ENCODE results near the gene MRPL9. TPM values are rescaled to one million over a fixed set of nuclear protein-coding genes. Genes with fewer than 3 reads are reported as not detected.

Gene MRPL9
- total and polyA plus RNA-seq, 10 of the 15 experiments (the other 5 are each of a cell fraction or from before 2014, with no cell fraction given), result 35.7 to 161 (median 110) TPM

- ChIA-PET RAD21 (ENCODE audit: unreplicated experiment) (no interaction called here), SMC1A (ENCODE audit: uncharacterized antibody, unreplicated experiment) (no interaction called here), POLR2A (no interaction called here), CTCF (interaction anchor here (1.5 kb wide), 1 partner anchor 11 kb away, joined by 4 read pairs; no protein-coding TSS in a partner anchor)
- intact Hi-C loops (cut with micrococcal nuclease; ENCODE audit: unreplicated experiment), result no loop called here
- DNase-seq (ENCODE audit: low read depth, low spot score) (no peak), FAIRE-seq (no peak), ATAC-seq (no peak)
- Histone ChIP-seq H2AFZ (ENCODE audit: control insufficient read depth, low read depth, low read length) (no peak overlapping the region), H3K27me3 (replicated peaks in 1 of 2; ENCODE audit: control insufficient read depth in 2 of 2, insufficient read depth in 2 of 2, low read length in 1 of 2) (peaks cover 0 to 11% of the 10 kb centered on the region in 2 experiments; a peak in 2 of 4 replicates), H3K36me3 (ENCODE audit: control insufficient read depth in 2 of 2, insufficient read depth in 2 of 2, low read length in 1 of 2) (no peaks in the 10 kb centered on the region), H3K9me3 (replicated peaks; ENCODE audit: control insufficient read depth, insufficient read depth, low read length) (no peaks in the 10 kb centered on the region), H4K20me1 (ENCODE audit: control insufficient read depth, insufficient read depth) (no peaks in the 10 kb centered on the region), H3K4me2 (ENCODE audit: control insufficient read depth, insufficient read depth) (no peak overlapping the region), H3K4me3 (no peak overlapping the region), H3K9ac (ENCODE audit: control insufficient read depth, insufficient read depth, low read length) (no peak overlapping the region), H3K79me2 (ENCODE audit: control insufficient read depth, insufficient read depth, low read length) (no peaks in the 10 kb centered on the region), H3K27ac (ENCODE audit: control insufficient read depth, insufficient read depth) (no peak overlapping the region), H3K4me1 (ENCODE audit: control insufficient read depth, insufficient read depth, low read length) (peaks cover 6% of the 10 kb centered on the region; the same call in 1 of the 2 replicates)
- BruUV-seq (replicated peaks), result no TSS peak
- 39% methylated on average over 8 of the region's 8 CpGs for WGBS (ENCODE audit: insufficient coverage, insufficient replicate concordance, low lambda C conversion rate, missing lambda C conversion rate)
- in situ Hi-C loops (cut with MboI), result no loop called here
- TF ChIP-seq ZNF274 (IDR thresholded peaks at IDR 0.05; ENCODE audit: insufficient read depth, insufficient read length) (no peak), NR2C1 (IDR thresholded peaks at IDR 0.05) (0 out of 2 replicates have a peak, but pooled peaks have one; percentile 16), NR2F1 (conservative IDR thresholded peaks at IDR 0.05) (0 out of 2 replicates have a peak, but pooled peaks have one; percentile 27)
Observed at GRCh38 chr1:151800830-151801229, 37.5 kb upstream of the MRPL9 start.

- CTCF ChIA-PET, result interaction anchor here (0.6 to 1.2 kb wide), 2 partner anchors 37 to 106 kb away, joined by 3 read pairs; no protein-coding TSS in a partner anchor
- BruUV-seq (replicated peaks), result no TSS peak
- H3K4me2 ChIP-seq (ENCODE audit: control insufficient read depth, insufficient read depth), result no peak overlapping the region
- POLR2A ChIA-PET, result no interaction called here
- in situ Hi-C loops (cut with MboI), result no loop called here
- H3K27me3 ChIP-seq (replicated peaks in 1 of 2; ENCODE audit: control insufficient read depth in 2 of 2, insufficient read depth in 2 of 2, low read length in 1 of 2), result peaks cover 0 to 11% of the 10 kb centered on the region in 2 experiments; a peak in 2 of 4 replicates
- H3K4me3 ChIP-seq, result no peak overlapping the region
- H3K36me3 ChIP-seq (ENCODE audit: control insufficient read depth in 2 of 2, insufficient read depth in 2 of 2, low read length in 1 of 2), result no peaks in the 10 kb centered on the region
- H4K20me1 ChIP-seq (ENCODE audit: control insufficient read depth, insufficient read depth), result no peaks in the 10 kb centered on the region
- peaks cover 4% of the 10 kb centered on the region; the same call in 1 of the 2 replicates for H3K4me1 ChIP-seq (ENCODE audit: control insufficient read depth, insufficient read depth, low read length)
- H3K9ac ChIP-seq (ENCODE audit: control insufficient read depth, insufficient read depth, low read length), result no peak overlapping the region
- RAD21 ChIA-PET (ENCODE audit: unreplicated experiment), result interaction anchor here (0.9 kb wide), 1 partner anchor 28 kb away, joined by 3 read pairs; no protein-coding TSS in a partner anchor
- FAIRE-seq (no peak), ATAC-seq (0 out of 3 replicates have a peak, but pooled peaks have one; percentile 29), DNase-seq (ENCODE audit: low read depth, low spot score) (no peak)
- no peaks in the 10 kb centered on the region for H3K9me3 ChIP-seq (replicated peaks; ENCODE audit: control insufficient read depth, insufficient read depth, low read length)
- no peak overlapping the region for H3K27ac ChIP-seq (ENCODE audit: control insufficient read depth, insufficient read depth)
- WGBS (ENCODE audit: insufficient coverage, insufficient replicate concordance, low lambda C conversion rate, missing lambda C conversion rate), result 41% methylated on average over 9 of the region's 9 CpGs
- SMC1A ChIA-PET (ENCODE audit: uncharacterized antibody, unreplicated experiment), result interaction anchor here (1.8 kb wide), 1 partner anchor 12 kb away, joined by 4 read pairs; no protein-coding TSS in a partner anchor
- H3K79me2 ChIP-seq (ENCODE audit: control insufficient read depth, insufficient read depth, low read length), result no peaks in the 10 kb centered on the region
- H2AFZ ChIP-seq (ENCODE audit: control insufficient read depth, low read depth, low read length), result no peak overlapping the region
- intact Hi-C loops (cut with micrococcal nuclease; ENCODE audit: unreplicated experiment), result no loop called here
- TF ChIP-seq IKZF1 (conservative IDR thresholded peaks at IDR 0.05), result no peak
- no peak for TF ChIP-seq RUNX3 (IDR thresholded peaks at IDR 0.05; ENCODE audit: low read length)
- no peak for TF ChIP-seq PAX5 (IDR thresholded peaks at IDR 0.05; ENCODE audit: borderline replicate concordance, low read depth, low read length)
- TF ChIP-seq CBX3 (IDR thresholded peaks at IDR 0.05; ENCODE audit: borderline replicate concordance, low read depth), result no peak
- TF ChIP-seq CEBPZ (IDR thresholded peaks at IDR 0.05; ENCODE audit: low read depth, low read length), result no peak
- TF ChIP-seq SP1 (IDR thresholded peaks at IDR 0.05; ENCODE audit: low read depth, low read length), result no peak
- no peak for TF ChIP-seq MEF2B (IDR thresholded peaks at IDR 0.05; ENCODE audit: partially characterized antibody, poor library complexity, severe bottlenecking)
Observed at GRCh38 chr1:151799179-151800022, 36.1 kb upstream of the MRPL9 start.

Data from GM12878 (cell line).